BJ (cell line): ENCODE data around the gene FASTKD2. TPM values are rescaled to one million over a fixed set of nuclear protein-coding genes. Genes with fewer than 3 reads are reported as not detected.

Experiments used
- CTCF ChIA-PET: fragments of 350-600 bp; formaldehyde crosslinking; extraction: SDS; loops from one replicate; lab custom pipeline; 2021; ENCODE audit warnings: antibody characterized with exemption, inconsistent platforms; lab: Yijun Ruan, JAX
- POLR2A ChIA-PET: fragments of 300-600 bp; sonication (Branson Sonifier 250); formaldehyde crosslinking; extraction: SDS; loops from one replicate; lab custom pipeline; 2021; ENCODE audit warnings: antibody characterized with exemption; lab: Charles Lee
- DNase-seq: peaks from one replicate; pipeline ENCODE4 v3.0.0-alpha.2; 2011; ENCODE audit warnings: low read depth
- H3K27me3 ChIP-seq: 2 replicates; pipeline ENCODE4 v1.6.0; 2011; ENCODE audit warnings: low read length; ENCODE audit not compliant: control insufficient read depth, insufficient read depth
- H3K36me3 ChIP-seq: 2 replicates; pipeline ENCODE4 v1.5.1; 2011; ENCODE audit warnings: low read length; ENCODE audit not compliant: control insufficient read depth, insufficient read depth
- H3K4me3 ChIP-seq: 2 replicates; pipeline ENCODE4 v1.5.1; 2011; ENCODE audit warnings: low read depth, mild to moderate bottlenecking, control low read depth, low read length
- polyA plus RNA-seq: library from polyadenylated mRNA; depleted of rRNA; stranded (reverse); fragments of >200 nt; gene quantifications from 2 replicates; pipeline ENCODE4 v1.2.3, GENCODE V29; 2011
- TF ChIP-seq, protein P1 (sequence below): IDR thresholded peaks from 2 replicates; pipeline ENCODE4 v1.5.1; 2011; ENCODE audit warnings: low read depth, mild to moderate bottlenecking, control low read depth, inconsistent platforms, low read length, moderate library complexity; ENCODE audit not compliant: insufficient read depth

The FASTKD2 gene
- polyA plus RNA-seq, 1 experiment: 23.1 TPM

DNA sequence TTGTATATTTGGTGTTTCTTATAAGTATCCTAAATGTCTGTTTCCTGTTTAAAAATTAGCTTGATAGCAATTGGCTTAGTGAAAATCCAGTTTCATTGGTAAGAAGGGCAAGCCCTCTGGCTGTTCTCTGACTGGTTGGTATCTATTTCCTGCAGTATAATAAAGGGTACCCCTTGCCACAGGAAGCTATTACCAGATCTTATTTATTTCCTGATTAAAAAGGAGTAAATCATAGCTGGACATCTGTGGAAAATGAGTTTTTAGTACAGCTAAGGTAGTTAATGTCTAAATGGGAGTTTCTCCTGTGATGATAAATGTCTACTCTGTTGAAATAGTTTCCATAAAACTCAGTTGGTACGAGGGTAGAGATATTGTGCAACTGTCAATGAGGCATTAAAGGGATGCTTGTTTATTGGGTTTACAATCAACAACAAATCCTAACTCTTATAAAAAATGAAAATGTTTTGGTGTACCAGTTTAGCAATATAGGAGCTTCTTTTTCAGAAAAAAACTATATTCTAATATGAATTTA, 58.7 kb downstream of the FASTKD2 start:
- H3K4me3 ChIP-seq: no peak overlapping the region
- no peaks in the 10 kb centered on the region for H3K27me3 ChIP-seq
- TF ChIP-seq, protein P1, sequence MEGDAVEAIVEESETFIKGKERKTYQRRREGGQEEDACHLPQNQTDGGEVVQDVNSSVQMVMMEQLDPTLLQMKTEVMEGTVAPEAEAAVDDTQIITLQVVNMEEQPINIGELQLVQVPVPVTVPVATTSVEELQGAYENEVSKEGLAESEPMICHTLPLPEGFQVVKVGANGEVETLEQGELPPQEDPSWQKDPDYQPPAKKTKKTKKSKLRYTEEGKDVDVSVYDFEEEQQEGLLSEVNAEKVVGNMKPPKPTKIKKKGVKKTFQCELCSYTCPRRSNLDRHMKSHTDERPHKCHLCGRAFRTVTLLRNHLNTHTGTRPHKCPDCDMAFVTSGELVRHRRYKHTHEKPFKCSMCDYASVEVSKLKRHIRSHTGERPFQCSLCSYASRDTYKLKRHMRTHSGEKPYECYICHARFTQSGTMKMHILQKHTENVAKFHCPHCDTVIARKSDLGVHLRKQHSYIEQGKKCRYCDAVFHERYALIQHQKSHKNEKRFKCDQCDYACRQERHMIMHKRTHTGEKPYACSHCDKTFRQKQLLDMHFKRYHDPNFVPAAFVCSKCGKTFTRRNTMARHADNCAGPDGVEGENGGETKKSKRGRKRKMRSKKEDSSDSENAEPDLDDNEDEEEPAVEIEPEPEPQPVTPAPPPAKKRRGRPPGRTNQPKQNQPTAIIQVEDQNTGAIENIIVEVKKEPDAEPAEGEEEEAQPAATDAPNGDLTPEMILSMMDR: no peak
- ChIA-PET POLR2A (no interaction called here), CTCF (interaction anchor here (1.2 kb wide), 1 partner anchor 9 kb away, joined by 4 read pairs; no protein-coding TSS in a partner anchor)
- no peaks in the 10 kb centered on the region for H3K36me3 ChIP-seq
- no peak for DNase-seq

- TF ChIP-seq, protein P1: no peak
- Histone ChIP-seq H3K4me3 (no peak overlapping the region), H3K36me3 (no peaks in the 10 kb centered on the region), H3K27me3 (no peaks in the 10 kb centered on the region)
- POLR2A ChIA-PET: no interaction called here
- CTCF ChIA-PET: interaction anchor here (1.2 kb wide), 2 partner anchors 8 to 10 kb away, joined by 3 to 4 read pairs; no protein-coding TSS in a partner anchor
- DNase-seq: no peak
These were observed 59.6 kb downstream of the FASTKD2 start for GRCh38 chr2:206824993-206825392.

DNA sequence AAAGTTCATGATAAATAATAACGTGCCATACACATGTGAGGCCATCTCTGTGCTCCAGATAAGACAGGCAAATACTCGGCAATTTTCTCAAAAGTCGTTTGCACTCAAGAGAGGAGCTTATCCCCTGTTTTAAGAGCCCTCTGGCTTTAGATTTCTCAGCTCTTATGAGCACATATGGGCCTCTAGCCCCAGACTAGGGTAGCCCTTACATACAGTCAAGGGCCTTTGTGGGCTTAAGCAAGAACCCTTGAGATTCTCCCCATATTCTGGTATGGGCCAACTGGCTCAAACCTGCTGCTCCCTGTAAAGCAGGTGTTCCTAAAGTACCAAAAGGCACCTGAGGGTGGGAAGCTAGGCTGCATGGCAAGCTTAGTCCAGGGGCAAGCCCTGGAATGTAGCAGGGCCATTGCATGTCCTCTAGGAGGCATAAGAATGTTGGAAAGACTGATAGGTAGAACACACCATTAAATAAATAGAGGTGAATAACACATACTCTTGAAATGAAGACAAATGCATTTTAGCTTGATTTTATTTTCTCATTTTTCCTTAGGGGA, 66.1 kb downstream of the FASTKD2 start:
- TF ChIP-seq, protein P1: no peak
- H3K4me3 ChIP-seq: no peak overlapping the region
- no peaks in the 10 kb centered on the region for H3K36me3 ChIP-seq
- ChIA-PET POLR2A (no interaction called here), CTCF (interaction anchor here (0.6 to 1.4 kb wide), 2 partner anchors 13 to 1161 kb away, joined by 3 read pairs; no protein-coding TSS in a partner anchor)
- no peaks in the 10 kb centered on the region for H3K27me3 ChIP-seq
- no peak for DNase-seq

DNA sequence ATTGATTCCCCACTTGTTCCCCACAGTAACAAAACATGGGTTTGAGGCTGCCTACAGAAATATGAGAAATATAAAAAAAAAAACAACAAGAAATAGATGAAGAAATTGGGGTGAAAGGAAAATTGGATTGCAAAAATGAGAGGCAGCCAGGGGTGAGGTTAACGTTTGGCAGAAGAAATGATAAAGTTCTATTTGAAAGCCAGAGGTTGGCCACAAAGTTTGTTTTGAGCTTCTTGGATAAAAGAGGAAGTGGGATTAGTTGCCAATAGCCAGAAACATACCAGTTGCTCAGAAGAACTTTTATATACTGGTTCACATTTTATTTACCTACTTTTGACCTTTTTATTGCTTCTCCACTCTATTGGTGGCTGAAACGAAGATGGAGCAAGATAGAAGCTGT, 67.5 kb downstream of the FASTKD2 start:
- H3K4me3 ChIP-seq: no peak overlapping the region
- ChIA-PET CTCF (interaction anchor here (1.1 kb wide), 1 partner anchor 9 kb away, joined by 4 read pairs; no protein-coding TSS in a partner anchor), POLR2A (no interaction called here)
- no peak for DNase-seq
- no peaks in the 10 kb centered on the region for H3K36me3 ChIP-seq
- TF ChIP-seq, protein P1: no peak
- H3K27me3 ChIP-seq: no peaks in the 10 kb centered on the region

- Histone ChIP-seq H3K36me3 (no peaks in the 10 kb centered on the region), H3K27me3 (no peaks in the 10 kb centered on the region), H3K4me3 (no peak overlapping the region)
- CTCF ChIA-PET: interaction anchor here (1.1 to 1.5 kb wide), 2 partner anchors 9 to 14 kb away, joined by 4 to 5 read pairs; no protein-coding TSS in a partner anchor
- TF ChIP-seq, protein P1: no peak
- POLR2A ChIA-PET: no interaction called here
- no peak for DNase-seq
These were observed 67.9 kb downstream of the FASTKD2 start for GRCh38 chr2:206833291-206833690.
